ENCODE data around the gene HSD17B10. TPM values are rescaled to one million over a fixed set of nuclear protein-coding genes. Genes with fewer than 3 reads are reported as not detected.
"Not testable (repeated sequence)": the region's sequence is repeated elsewhere in the genome, so short reads cannot be mapped to it uniquely, and the experiment has no call there.

The HSD17B10 gene
- total RNA-seq, 1 donor from 2014 or later = 135 TPM

- no peak for DNase-seq (ENCODE audit: low read depth, low spot score)
- Mint-ChIP-seq H3K4me3 (no peak overlapping the region), H3K4me1 (no peaks in the 10 kb centered on the region), H3K9me3 (peaks cover 4% of the 10 kb centered on the region), H3K27ac (ENCODE audit: unreplicated experiment) (no peak overlapping the region), H3K27me3 (ENCODE audit: low read depth) (peaks cover 5% of the 10 kb centered on the region), H3K36me3 (ENCODE audit: low read depth) (no peaks in the 10 kb centered on the region)
- no peak for TF ChIP-seq CTCF (conservative IDR thresholded peaks at IDR 0.05)
These were observed 42.2 kb upstream of the HSD17B10 start for GRCh38 chrX:53476371-53476770.

- Mint-ChIP-seq H3K36me3 (ENCODE audit: low read depth) (no peaks in the 10 kb centered on the region), H3K27me3 (ENCODE audit: low read depth) (peaks cover 10% of the 10 kb centered on the region), H3K9me3 (peaks cover 4% of the 10 kb centered on the region), H3K4me3 (no peak overlapping the region), H3K4me1 (no peaks in the 10 kb centered on the region), H3K27ac (ENCODE audit: unreplicated experiment) (no peak overlapping the region)
- no peak for TF ChIP-seq CTCF (conservative IDR thresholded peaks at IDR 0.05)
- no peak for DNase-seq (ENCODE audit: low read depth, low spot score)
These were observed 40.5 kb upstream of the HSD17B10 start for GRCh38 chrX:53474707-53475106.

GRCh38 chrX:53471346-53471745, 37.2 kb upstream of the HSD17B10 start:
- no peak for TF ChIP-seq CTCF (conservative IDR thresholded peaks at IDR 0.05)
- Mint-ChIP-seq H3K9me3 (no peaks in the 10 kb centered on the region), H3K27me3 (ENCODE audit: low read depth) (peaks cover 15% of the 10 kb centered on the region), H3K4me3 (no peak overlapping the region), H3K27ac (ENCODE audit: unreplicated experiment) (no peak overlapping the region), H3K36me3 (ENCODE audit: low read depth) (no peaks in the 10 kb centered on the region), H3K4me1 (no peaks in the 10 kb centered on the region)
- no peak for DNase-seq (ENCODE audit: low read depth, low spot score)

- H3K27ac Mint-ChIP-seq (ENCODE audit: unreplicated experiment); H3K4me3 Mint-ChIP-seq; H3K9me3 Mint-ChIP-seq; H3K4me1 Mint-ChIP-seq; DNase-seq (ENCODE audit: low read depth, low spot score); H3K36me3 Mint-ChIP-seq (ENCODE audit: low read depth): not testable (repeated sequence)
- peaks cover 16% of the 10 kb centered on the region for H3K27me3 Mint-ChIP-seq (ENCODE audit: low read depth)
These were observed 34.5 kb upstream of the HSD17B10 start for GRCh38 chrX:53468659-53469058.

- Mint-ChIP-seq H3K27ac (ENCODE audit: unreplicated experiment) (no peak overlapping the region), H3K9me3 (no peaks in the 10 kb centered on the region), H3K4me3 (no peak overlapping the region), H3K4me1 (no peaks in the 10 kb centered on the region), H3K27me3 (ENCODE audit: low read depth) (peaks cover 17% of the 10 kb centered on the region), H3K36me3 (ENCODE audit: low read depth) (peaks cover under 1% of the 10 kb centered on the region)
- no peak for TF ChIP-seq CTCF (conservative IDR thresholded peaks at IDR 0.05)
- no peak for DNase-seq (ENCODE audit: low read depth, low spot score)
These were observed 23.9 kb upstream of the HSD17B10 start for GRCh38 chrX:53458082-53458481.

GRCh38 chrX:53456254-53456653, 22.1 kb upstream of the HSD17B10 start:
- no peaks in the 10 kb centered on the region for H3K9me3 Mint-ChIP-seq

More at GRCh38 chrX:53456254-53456653, 22.1 kb upstream of the HSD17B10 start:
- no peak overlapping the region for H3K27ac Mint-ChIP-seq (ENCODE audit: unreplicated experiment)
- no peak overlapping the region for H3K4me3 Mint-ChIP-seq
- TF ChIP-seq CTCF (conservative IDR thresholded peaks at IDR 0.05) = no peak
- peaks cover 16% of the 10 kb centered on the region for H3K27me3 Mint-ChIP-seq (ENCODE audit: low read depth)
- no peak for DNase-seq (ENCODE audit: low read depth, low spot score)
- no peaks in the 10 kb centered on the region for H3K4me1 Mint-ChIP-seq
- H3K36me3 Mint-ChIP-seq (ENCODE audit: low read depth) = no peaks in the 10 kb centered on the region
